Epidermal melanocyte (primary cell): Measurements from ENCODE around the gene AP1AR.

ENCODE experiments used
- DNase-seq: peaks from one replicate; pipeline ENCODE4 v3.0.0; 2011; ENCODE audit warnings: low spot score; ENCODE audit not compliant: insufficient read length

The AP1AR gene

GRCh38 chr4:112312610-112313239, 81.1 kb downstream of the AP1AR start:
- DNase-seq, result no peak

GRCh38 chr4:112315446-112315845, 83.9 kb downstream of the AP1AR start:
- DNase-seq, result no peak

- DNase-seq, result no peak
Measured at GRCh38 chr4:112316360-112316759, 84.8 kb downstream of the AP1AR start.

GRCh38 chr4:112318239-112319142, 86.9 kb downstream of the AP1AR start:
- DNase-seq, result no peak
